Neuronal stem cell (in vitro differentiated cells): ENCODE results near the gene ARHGEF28.

ENCODE experiments used
- DNase-seq: peaks from one replicate; pipeline ENCODE4 v3.0.0-alpha.2; 2013; ENCODE audit warnings: low spot score
- H2AFZ ChIP-seq: one replicate; pipeline ENCODE4 v1.6.1; 2013; ENCODE audit warnings: mild to moderate bottlenecking, low read length, inconsistent platforms
- H2AK5ac ChIP-seq: 2 replicates; pipeline ENCODE4 v1.6.1; 2013; ENCODE audit warnings: low read depth, mild to moderate bottlenecking, inconsistent platforms, low read length, moderate library complexity, mixed read lengths
- H2BK120ac ChIP-seq: 2 replicates; pipeline ENCODE4 v1.6.1; 2013; ENCODE audit warnings: low read depth, mild to moderate bottlenecking, inconsistent platforms, low read length, moderate library complexity, mixed read lengths
- H2BK12ac ChIP-seq: one replicate; pipeline ENCODE4 v1.6.1; 2013; ENCODE audit warnings: low read length, inconsistent platforms
- H2BK15ac ChIP-seq: 2 replicates; pipeline ENCODE4 v1.6.1; 2013; ENCODE audit warnings: mild to moderate bottlenecking, low read length, inconsistent platforms, mixed read lengths
- H2BK5ac ChIP-seq: one replicate; pipeline ENCODE4 v1.6.1; 2013; ENCODE audit warnings: inconsistent platforms, mild to moderate bottlenecking, low read length, moderate library complexity
- H3K14ac ChIP-seq: one replicate; pipeline ENCODE4 v1.6.1; 2013; ENCODE audit warnings: low read length, inconsistent platforms
- H3K18ac ChIP-seq: 2 replicates; pipeline ENCODE4 v1.6.1; 2013; ENCODE audit warnings: low read length, inconsistent platforms
- H3K23ac ChIP-seq: 2 replicates; pipeline ENCODE4 v1.6.1; 2013; ENCODE audit warnings: low read depth, mild to moderate bottlenecking, mixed read lengths, low read length, inconsistent platforms; ENCODE audit not compliant: poor library complexity
- H3K27ac ChIP-seq: replicated peaks from 3 replicates; pipeline ENCODE4 v1.5.1; 2013; ENCODE audit warnings: low read length, inconsistent platforms
- H3K27me3 ChIP-seq, 3 experiments: 2 replicates each; pipeline ENCODE4 v1.6.1; 2013; ENCODE audit warnings: low read length in 3 of 3, mild to moderate bottlenecking in 2 of 3, inconsistent platforms in 1 of 3, low read depth in 1 of 3, mixed read lengths in 1 of 3, moderate library complexity in 1 of 3; ENCODE audit not compliant: control insufficient read depth in 3 of 3, insufficient read depth in 3 of 3
- H3K36me3 ChIP-seq, 2 donors: replicated peaks in 1 of 2; 2 replicates each; pipeline ENCODE4 v1.6.1; 2013; ENCODE audit warnings: low read length in 2 of 2; ENCODE audit not compliant: control insufficient read depth in 2 of 2, insufficient read depth in 2 of 2
- H3K4ac ChIP-seq: 2 replicates; pipeline ENCODE4 v1.6.1; 2013; ENCODE audit warnings: inconsistent platforms, mild to moderate bottlenecking, low read length, moderate library complexity
- H3K4me1 ChIP-seq, 2 donors: 1 replicate in 1 of 2; 2 replicates in 1 of 2; pipeline ENCODE4 v1.6.1; 2013; ENCODE audit warnings: low read length in 2 of 2, low read depth in 1 of 2; ENCODE audit not compliant: control insufficient read depth in 2 of 2, insufficient read depth in 1 of 2
- H3K4me2 ChIP-seq: one replicate; pipeline ENCODE4 v1.6.1; 2013; ENCODE audit warnings: mild to moderate bottlenecking, low read length, inconsistent platforms; ENCODE audit not compliant: insufficient read depth, poor library complexity, severe bottlenecking
- H3K4me3 ChIP-seq, 2 donors: 2 replicates each; pipeline ENCODE4 v1.5.1; 2013; ENCODE audit warnings: low read length in 2 of 2, mild to moderate bottlenecking in 2 of 2, inconsistent platforms in 1 of 2, moderate library complexity in 1 of 2
- H3K79me1 ChIP-seq: one replicate; pipeline ENCODE4 v1.6.1; 2013; ENCODE audit warnings: low read depth, mild to moderate bottlenecking, inconsistent platforms, low read length, moderate library complexity
- H3K9ac ChIP-seq: one replicate; pipeline ENCODE4 v1.6.1; 2013; ENCODE audit warnings: mild to moderate bottlenecking, low read depth, low read length, inconsistent platforms; ENCODE audit not compliant: poor library complexity
- H3K9me3 ChIP-seq, 2 donors: replicated peaks in 1 of 2; 2 replicates each; pipeline versions ENCODE3 to v1.6.1; 2013; ENCODE audit warnings: low read length in 2 of 2, mild to moderate bottlenecking in 2 of 2, inconsistent platforms in 1 of 2, low read depth in 1 of 2, mixed read lengths in 1 of 2, moderate library complexity in 1 of 2; ENCODE audit not compliant: control insufficient read depth in 2 of 2, insufficient read depth in 1 of 2
- H4K8ac ChIP-seq: one replicate; pipeline ENCODE4 v1.6.1; 2013; ENCODE audit warnings: low read depth, mild to moderate bottlenecking, inconsistent platforms, low read length, moderate library complexity
- H4K91ac ChIP-seq: one replicate; pipeline ENCODE4 v1.6.1; 2013; ENCODE audit warnings: low read length, low read depth, mild to moderate bottlenecking, inconsistent platforms; ENCODE audit not compliant: poor library complexity
- WGBS, 2 donors: extraction: QIAGEN DNeasy Blood & Tissue Kit; methylation state at CpG; one replicate each; pipeline ENCODE4 v1.1.7; 2013; ENCODE audit warnings: missing lambda C conversion rate in 2 of 2, mixed read lengths in 1 of 2; ENCODE audit not compliant: insufficient read length in 2 of 2, insufficient replicate concordance in 1 of 2; ENCODE audit errors: extremely low coverage in 2 of 2; 5-methylcytosine and 5-hydroxymethylcytosine counted together

ARHGEF28 gene

GRCh38 chr5:73836607-73837006 is 210.6 kb downstream of the ARHGEF28 start:
- Histone ChIP-seq H2BK12ac (no peak overlapping the region), H3K9me3 (no peaks in the 10 kb centered on the region), H3K4me2 (no peak overlapping the region), H3K79me1 (no peaks in the 10 kb centered on the region), H3K27me3 (no peaks in the 10 kb centered on the region), H4K91ac (no peak overlapping the region), H3K14ac (no peak overlapping the region), H3K4me1 (no peaks in the 10 kb centered on the region), H3K18ac (no peak overlapping the region), H2AK5ac (no peak overlapping the region), H3K27ac (no peak overlapping the region), H3K4ac (no peak overlapping the region), H4K8ac (no peak overlapping the region), H2AFZ (no peak overlapping the region), H2BK120ac (no peak overlapping the region), H2BK15ac (no peak overlapping the region), H3K23ac (no peak overlapping the region), H3K36me3 (no peaks in the 10 kb centered on the region), H2BK5ac (no peak overlapping the region), H3K4me3 (no peak overlapping the region), H3K9ac (no peak overlapping the region)
- DNase-seq: no peak

- H3K4me3 ChIP-seq: no peak overlapping the region
- H2AK5ac ChIP-seq: no peak overlapping the region
- H2BK120ac ChIP-seq: no peak overlapping the region
- no peak overlapping the region for H2BK15ac ChIP-seq
- H3K23ac ChIP-seq: no peak overlapping the region
- no peak overlapping the region for H3K4ac ChIP-seq
- H3K27me3 ChIP-seq: no peaks in the 10 kb centered on the region
- H4K8ac ChIP-seq: no peak overlapping the region
- no peak overlapping the region for H3K9ac ChIP-seq
- H3K14ac ChIP-seq: no peak overlapping the region
- no peaks in the 10 kb centered on the region for H3K36me3 ChIP-seq
- H4K91ac ChIP-seq: no peak overlapping the region
- no peak overlapping the region for H2BK5ac ChIP-seq
- H3K27ac ChIP-seq: no peak overlapping the region
- H2BK12ac ChIP-seq: no peak overlapping the region
- H2AFZ ChIP-seq: no peak overlapping the region
- H3K4me2 ChIP-seq: no peak overlapping the region
- H3K4me1 ChIP-seq: no peaks in the 10 kb centered on the region
- H3K9me3 ChIP-seq: no peaks in the 10 kb centered on the region
- H3K79me1 ChIP-seq: no peaks in the 10 kb centered on the region
- DNase-seq: no peak
- no peak overlapping the region for H3K18ac ChIP-seq
- WGBS, 2 donors: no CpG with 5 or more reads among the region's 1 CpG
Observed at GRCh38 chr5:73838901-73839300, 212.9 kb downstream of the ARHGEF28 start.

- Histone ChIP-seq H3K9me3 (peaks cover 0 to 2% of the 10 kb centered on the region in 2 donors), H3K79me1 (no peaks in the 10 kb centered on the region), H3K4me1 (no peaks in the 10 kb centered on the region), H4K91ac (no peak overlapping the region), H3K4me2 (no peak overlapping the region), H3K4ac (no peak overlapping the region), H3K14ac (no peak overlapping the region), H2AFZ (no peak overlapping the region), H4K8ac (no peak overlapping the region), H2BK15ac (no peak overlapping the region), H3K36me3 (no peaks in the 10 kb centered on the region), H3K27ac (no peak overlapping the region), H2AK5ac (no peak overlapping the region), H3K23ac (no peak overlapping the region), H2BK120ac (no peak overlapping the region), H3K9ac (no peak overlapping the region), H3K4me3 (no peak overlapping the region), H3K18ac (no peak overlapping the region), H2BK12ac (no peak overlapping the region), H3K27me3 (no peaks in the 10 kb centered on the region), H2BK5ac (no peak overlapping the region)
- DNase-seq: no peak
Observed at GRCh38 chr5:73841641-73842040, 215.6 kb downstream of the ARHGEF28 start.

- Histone ChIP-seq H4K8ac (no peak overlapping the region), H3K4me1 (no peaks in the 10 kb centered on the region), H2BK120ac (no peak overlapping the region), H3K79me1 (no peaks in the 10 kb centered on the region), H2BK12ac (no peak overlapping the region), H3K18ac (no peak overlapping the region), H3K14ac (no peak overlapping the region), H2AFZ (no peak overlapping the region), H3K27ac (no peak overlapping the region), H3K4me2 (no peak overlapping the region), H2AK5ac (no peak overlapping the region), H3K27me3 (no peaks in the 10 kb centered on the region), H3K36me3 (no peaks in the 10 kb centered on the region), H3K4ac (no peak overlapping the region), H3K9me3 (peaks cover 0 to 2% of the 10 kb centered on the region in 2 donors), H2BK5ac (no peak overlapping the region), H3K4me3 (no peak overlapping the region), H4K91ac (no peak overlapping the region), H3K23ac (no peak overlapping the region), H3K9ac (no peak overlapping the region), H2BK15ac (no peak overlapping the region)
- DNase-seq: no peak
- no CpG with 5 or more reads among the region's 5 CpGs for WGBS, 2 donors
Observed at GRCh38 chr5:73844165-73844564, 218.2 kb downstream of the ARHGEF28 start.
